HG03175 (cell line): ENCODE data around the gene CAB39L.
"Not testable (repeated sequence)": the region's sequence is repeated elsewhere in the genome, so short reads cannot be mapped to it uniquely, and the experiment has no call there.

Experiments used
- ATAC-seq: cut with Tn5 transposase; IDR thresholded peaks from one replicate; pipeline ENCODE4 v1.9.1; 2021; ENCODE audit warnings: mild to moderate bottlenecking, moderate library complexity; ENCODE audit not compliant: unreplicated experiment

Gene CAB39L

GRCh38 chr13:49297338-49297737, 146.5 kb downstream of the CAB39L start:
- no peak for ATAC-seq

GRCh38 chr13:49296659-49297058, 147.2 kb downstream of the CAB39L start:
- no peak for ATAC-seq

GRCh38 chr13:49295244-49295643, 148.6 kb downstream of the CAB39L start:
- no peak for ATAC-seq

- not testable (repeated sequence) for ATAC-seq
These were observed 149.1 kb downstream of the CAB39L start for GRCh38 chr13:49294723-49295122.

- ATAC-seq, result no peak
These were observed 150.9 kb downstream of the CAB39L start for GRCh38 chr13:49292742-49293486.

- no peak for ATAC-seq
These were observed 155.4 kb downstream of the CAB39L start for GRCh38 chr13:49288458-49288857.

- ATAC-seq, result no peak
These were observed 155.9 kb downstream of the CAB39L start for GRCh38 chr13:49287995-49288394.

GRCh38 chr13:49279885-49280284, 164.0 kb downstream of the CAB39L start:
- ATAC-seq, result no peak

- ATAC-seq, result no peak
These were observed 164.8 kb downstream of the CAB39L start for GRCh38 chr13:49279112-49279511.

- ATAC-seq, result no peak
These were observed 165.7 kb downstream of the CAB39L start for GRCh38 chr13:49278211-49278610.

- ATAC-seq, result no peak
These were observed 171.6 kb downstream of the CAB39L start for GRCh38 chr13:49272296-49272695.

- no peak for ATAC-seq
These were observed 172.6 kb downstream of the CAB39L start for GRCh38 chr13:49271264-49271663.

GRCh38 chr13:49265822-49266221, 178.0 kb downstream of the CAB39L start:
- ATAC-seq, result no peak

GRCh38 chr13:49262634-49263033, 181.2 kb downstream of the CAB39L start:
- ATAC-seq, result no peak

- ATAC-seq, result no peak
These were observed 184.3 kb downstream of the CAB39L start for GRCh38 chr13:49259586-49259985.
